Loucy (cell line): ENCODE measurements around the gene MAP4K2.
A peak's percentile ranks its signal among the peaks of the same experiment; 100 is the strongest.

ENCODE experiments used
- H2AFZ ChIP-seq: fragments of 200-600 bp; sonication (generic); 2 replicates; pipeline ENCODE4 v1.6.0; 2016; ENCODE audit warnings: antibody characterized with exemption, mild to moderate bottlenecking, low read length, moderate library complexity
- H3F3A ChIP-seq: fragments of 200-600 bp; 2 replicates; pipeline ENCODE4 v1.6.0; 2016; ENCODE audit warnings: antibody characterized with exemption, low read depth, mild to moderate bottlenecking
- H3K27me3 ChIP-seq: fragments of 200-600 bp; sonication (generic); 2 replicates; pipeline ENCODE4 v1.6.1; 2014; ENCODE audit warnings: low read length, mild to moderate bottlenecking; ENCODE audit not compliant: insufficient read depth, poor library complexity, severe bottlenecking
- H3K36me3 ChIP-seq: fragments of 200-600 bp; sonication (generic); 2 replicates; pipeline ENCODE4 v1.6.1; 2016; ENCODE audit warnings: low read length; ENCODE audit not compliant: insufficient read depth
- H3K4me1 ChIP-seq: fragments of 200-600 bp; sonication (generic); 2 replicates; pipeline ENCODE4 v1.5.1; 2014; ENCODE audit warnings: low read length, mild to moderate bottlenecking; ENCODE audit not compliant: insufficient read depth, poor library complexity, severe bottlenecking
- H3K4me2 ChIP-seq: fragments of 200-600 bp; sonication (generic); 2 replicates; pipeline ENCODE4 v1.6.0; 2014; ENCODE audit warnings: antibody characterized with exemption, low read length, low read depth, mild to moderate bottlenecking; ENCODE audit not compliant: poor library complexity, severe bottlenecking
- H3K4me3 ChIP-seq: fragments of 200-600 bp; sonication (generic); 2 replicates; pipeline ENCODE4 v1.5.1; 2014; ENCODE audit warnings: low read length, mild to moderate bottlenecking, mixed read lengths; ENCODE audit not compliant: poor library complexity, severe bottlenecking
- H3K79me2 ChIP-seq: fragments of 200-600 bp; sonication (generic); 2 replicates; pipeline ENCODE4 v1.6.1; 2014; ENCODE audit warnings: low read length; ENCODE audit not compliant: insufficient read depth
- H3K9ac ChIP-seq: fragments of 200-600 bp; sonication (generic); 2 replicates; pipeline ENCODE4 v1.6.0; 2014; ENCODE audit warnings: mild to moderate bottlenecking, low read depth, low read length, moderate library complexity; ENCODE audit not compliant: poor library complexity, severe bottlenecking
- H3K9me2 ChIP-seq: fragments of 200-600 bp; sonication (generic); replicated peaks from 2 replicates; pipeline ENCODE4 v1.6.1; 2016; ENCODE audit warnings: low read depth, low read length, mixed read lengths
- H3K9me3 ChIP-seq: fragments of 200-600 bp; sonication (generic); 2 replicates; pipeline ENCODE4 v1.6.1; 2014; ENCODE audit warnings: mild to moderate bottlenecking, antibody characterized with exemption, low read length, low read depth; ENCODE audit not compliant: insufficient read depth
- H4K20me1 ChIP-seq: fragments of 200-600 bp; sonication (generic); 2 replicates; pipeline ENCODE4 v1.6.0; 2014; ENCODE audit warnings: antibody characterized with exemption, low read length, mild to moderate bottlenecking; ENCODE audit not compliant: insufficient read depth, poor library complexity, severe bottlenecking
- CTCF ChIP-seq: fragments of 200-600 bp; sonication (generic); conservative IDR thresholded peaks from 2 replicates; pipeline ENCODE4 v1.5.1; 2014; ENCODE audit warnings: mild to moderate bottlenecking, antibody characterized with exemption, low read length
- EZH2phosphoT487 ChIP-seq: fragments of 200-600 bp; IDR thresholded peaks from 2 replicates; pipeline ENCODE4 v1.6.1; 2018; ENCODE audit warnings: antibody characterized with exemption, mild to moderate bottlenecking, moderate library complexity, borderline replicate concordance

MAP4K2 gene

GRCh38 chr11:64742087-64742888, 60.7 kb downstream of the MAP4K2 start:
- Histone ChIP-seq H4K20me1 (peaks cover 10% of the 10 kb centered on the region), H3K9ac (peak overlapping the region; percentile 79), H3K4me3 (peak overlapping the region; percentile 93), H3K9me2 (no peaks in the 10 kb centered on the region), H3K27me3 (no peaks in the 10 kb centered on the region), H3F3A (peaks cover 4% of the 10 kb centered on the region), H2AFZ (no peak overlapping the region), H3K9me3 (no peaks in the 10 kb centered on the region), H3K4me1 (peaks cover 52% of the 10 kb centered on the region), H3K4me2 (peak overlapping the region; percentile 78), H3K79me2 (peaks cover 34% of the 10 kb centered on the region), H3K36me3 (no peaks in the 10 kb centered on the region; the same call in 1 of the 2 replicates)
- TF ChIP-seq CTCF (no peak), EZH2phosphoT487 (no peak)

GRCh38 chr11:64741375-64742086, 61.5 kb downstream of the MAP4K2 start:
- H3K9ac ChIP-seq: peak overlapping the region; percentile 79
- TF ChIP-seq EZH2phosphoT487 (no peak), CTCF (no peak)
- H3F3A ChIP-seq: peaks cover 4% of the 10 kb centered on the region
- peak overlapping the region; percentile 78 for H3K4me2 ChIP-seq
- H3K9me3 ChIP-seq: no peaks in the 10 kb centered on the region
- H3K4me3 ChIP-seq: peak overlapping the region; percentile 93
- H3K9me2 ChIP-seq: no peaks in the 10 kb centered on the region
- peaks cover 5% of the 10 kb centered on the region; the same call in 1 of the 2 replicates for H3K36me3 ChIP-seq
- H3K4me1 ChIP-seq: peaks cover 45% of the 10 kb centered on the region
- no peak overlapping the region for H2AFZ ChIP-seq
- peaks cover 34% of the 10 kb centered on the region for H3K79me2 ChIP-seq
- H3K27me3 ChIP-seq: no peaks in the 10 kb centered on the region
- peaks cover 10% of the 10 kb centered on the region for H4K20me1 ChIP-seq

- Histone ChIP-seq H3K9me2 (no peaks in the 10 kb centered on the region), H2AFZ (no peak overlapping the region), H3K9ac (no peak overlapping the region), H3K27me3 (no peaks in the 10 kb centered on the region), H3K4me2 (no peak overlapping the region), H3F3A (no peaks in the 10 kb centered on the region), H4K20me1 (peaks cover 10% of the 10 kb centered on the region), H3K36me3 (peaks cover 10% of the 10 kb centered on the region; the same call in 1 of the 2 replicates), H3K4me1 (peaks cover 31% of the 10 kb centered on the region), H3K9me3 (no peaks in the 10 kb centered on the region), H3K4me3 (no peak overlapping the region), H3K79me2 (peaks cover 34% of the 10 kb centered on the region)
- TF ChIP-seq EZH2phosphoT487 (no peak), CTCF (no peak)
These were observed 63.1 kb downstream of the MAP4K2 start for GRCh38 chr11:64739871-64740270.
